IPS DF 19.7 (cell line): ENCODE measurements around the gene NRXN2.

Source experiments
- DNase-seq: peaks from one replicate; pipeline ENCODE4 v3.0.0-alpha.2; 2013; ENCODE audit warnings: low read depth, low spot score

NRXN2 gene

GRCh38 chr11:64743591-64744543 is 20.9 kb upstream of the NRXN2 start, which contains the start of gene RASGRP2:
Gene RASGRP2, minus strand, starts transcription at chr11:64744142. Its CDS starts 1,276 bp downstream, at chr11:64742866.
- no peak for DNase-seq

GRCh38 chr11:64742889-64743590 is 20.0 kb upstream of the NRXN2 start:
- no peak for DNase-seq

DNA sequence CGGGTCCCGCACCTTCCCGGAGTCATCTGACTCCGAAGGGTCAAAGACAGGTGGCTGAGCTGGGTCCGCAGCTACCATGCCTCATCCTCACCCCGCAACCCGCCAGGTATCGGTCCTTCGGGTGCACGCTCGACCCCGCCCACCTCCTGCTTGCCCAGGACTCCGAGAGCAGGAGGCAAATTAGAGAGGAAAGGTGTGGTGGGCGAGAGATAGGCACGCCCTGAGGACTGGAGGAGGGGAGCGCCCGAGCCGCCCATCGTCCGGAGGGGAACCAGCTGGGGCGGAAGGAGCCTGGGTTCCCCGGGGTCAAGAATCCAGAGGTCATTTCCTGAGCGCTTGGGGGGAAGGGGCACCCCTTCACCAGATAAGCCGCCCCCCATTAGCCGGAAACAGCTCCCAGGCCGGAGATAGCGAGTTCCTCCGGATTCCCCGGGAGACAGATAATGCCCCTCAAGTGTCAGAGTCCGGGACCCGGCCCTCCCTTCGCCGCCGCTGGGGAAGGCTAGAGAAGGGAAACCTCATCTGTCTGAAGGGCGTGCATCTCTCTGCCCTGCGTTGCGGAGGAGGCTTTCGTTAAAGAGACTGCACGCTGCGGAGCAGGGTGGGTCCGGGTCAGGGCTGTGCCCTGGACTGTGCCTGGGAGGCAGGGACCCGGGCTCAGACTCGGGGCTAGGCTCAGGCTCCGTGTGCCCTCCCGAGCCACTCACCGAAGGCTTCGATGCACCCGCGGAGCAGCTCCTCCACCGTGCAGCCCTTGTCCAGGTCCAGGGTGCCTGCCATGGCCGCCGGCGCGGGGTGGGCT is 19.3 kb upstream of the NRXN2 start:
- DNase-seq: no peak

GRCh38 chr11:64741375-64742086 is 18.5 kb upstream of the NRXN2 start:
- DNase-seq: no peak

GRCh38 chr11:64739871-64740270 is 16.9 kb upstream of the NRXN2 start:
- no peak for DNase-seq

- DNase-seq: no peak
Measured at GRCh38 chr11:64736654-64737053, 13.7 kb upstream of the NRXN2 start.

GRCh38 chr11:64735725-64736259 is 12.8 kb upstream of the NRXN2 start:
- no peak for DNase-seq

DNA sequence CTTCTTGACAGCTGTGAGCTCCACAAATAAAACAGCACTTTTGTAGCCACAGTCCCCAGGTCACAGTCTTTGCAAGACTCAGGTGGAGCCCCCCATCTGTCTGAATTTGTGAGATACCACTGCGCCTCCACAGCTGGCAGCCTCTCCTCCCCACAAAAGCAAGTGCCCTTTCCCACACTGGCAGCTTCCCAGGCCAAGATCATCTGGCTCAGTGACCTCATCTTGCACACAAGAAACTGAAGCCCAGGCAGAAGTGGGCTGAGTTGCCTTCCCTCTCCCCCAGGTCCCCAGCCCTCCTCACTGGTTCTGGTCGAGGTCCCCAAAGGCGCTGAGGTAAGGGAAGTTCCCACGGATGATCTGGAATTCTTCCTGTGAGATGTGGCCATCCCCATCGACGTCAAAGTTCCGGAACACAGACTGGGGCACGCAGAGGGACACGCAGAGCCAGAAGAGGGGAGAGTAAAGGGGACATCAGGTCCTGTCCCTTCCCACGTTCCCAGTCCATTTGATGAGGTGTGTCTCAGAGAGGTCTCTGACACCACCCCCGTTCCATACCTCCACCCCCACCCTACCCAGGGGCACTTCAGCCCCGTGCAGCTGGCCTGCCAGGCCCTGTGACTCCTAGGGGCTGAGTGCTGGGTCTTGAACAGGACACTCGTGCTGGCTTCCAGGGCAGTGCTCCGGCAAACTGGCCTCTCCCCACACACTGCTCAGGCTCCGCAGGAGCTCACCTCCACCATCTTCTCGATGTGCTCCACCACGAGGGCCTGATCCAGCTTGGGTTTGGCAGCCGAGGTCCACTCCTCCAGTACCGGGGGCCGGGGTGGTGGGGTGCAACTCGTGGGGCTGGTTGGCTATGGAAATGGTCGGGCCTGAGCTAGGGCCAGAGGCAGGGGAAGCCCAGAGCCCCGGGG is 12.1 kb upstream of the NRXN2 start:
- DNase-seq: no peak

DNA sequence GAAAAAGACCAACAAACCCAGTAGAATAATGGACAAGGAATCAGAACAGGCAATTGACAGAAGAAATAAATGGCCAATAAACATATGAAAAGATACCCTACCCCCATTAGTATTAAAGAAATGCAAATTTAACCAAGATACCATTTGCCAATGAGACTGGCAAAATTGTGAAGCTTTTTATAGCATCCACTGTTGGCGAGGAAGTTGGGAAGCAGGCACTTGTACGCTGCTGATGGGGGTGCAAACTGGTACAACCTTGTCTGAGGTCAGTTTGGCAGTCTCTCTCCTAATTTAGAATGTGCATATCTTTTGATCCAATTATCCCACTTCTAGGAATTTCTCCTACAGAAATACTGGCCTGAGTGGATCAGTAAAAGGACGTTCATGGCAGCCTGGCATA is 8.6 kb upstream of the NRXN2 start:
- no peak for DNase-seq

GRCh38 chr11:64729851-64730382 is 6.9 kb upstream of the NRXN2 start:
- no peak for DNase-seq

- DNase-seq: no peak
Measured at GRCh38 chr11:64728757-64729365, 5.9 kb upstream of the NRXN2 start.

DNA sequence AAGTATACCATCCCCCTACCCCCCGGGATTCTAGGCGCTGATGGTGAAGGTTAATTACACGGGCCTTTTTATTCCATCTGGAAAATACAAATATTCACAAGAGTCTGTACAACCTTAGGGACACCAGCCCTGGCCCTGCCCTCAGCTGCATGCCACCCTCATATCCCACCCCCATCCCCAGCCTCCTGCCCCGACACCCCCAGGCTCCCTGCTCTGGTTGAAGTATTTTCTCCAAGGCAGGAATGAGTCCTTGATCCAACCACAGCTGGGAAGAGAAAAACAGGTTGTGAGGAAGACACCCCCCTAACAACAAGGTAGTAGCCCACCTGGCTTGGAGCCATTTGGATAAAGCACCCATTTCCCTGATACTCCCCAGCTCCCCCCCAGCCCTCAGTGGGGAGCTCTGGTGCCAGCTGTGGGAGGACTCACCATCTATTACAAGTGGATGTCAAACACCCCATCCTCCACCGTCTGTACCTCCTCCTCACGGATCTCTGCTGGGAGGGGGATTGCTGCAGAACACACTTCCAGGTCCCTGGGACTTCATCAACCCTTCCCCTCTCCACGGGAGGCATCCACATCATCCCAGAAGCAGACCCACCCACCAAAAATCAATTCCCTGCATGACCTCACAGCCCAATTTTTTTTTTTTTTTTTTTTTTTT is 4.0 kb upstream of the NRXN2 start:
- no peak for DNase-seq

- DNase-seq: no peak
Measured at GRCh38 chr11:64726211-64726641, 3.2 kb upstream of the NRXN2 start.

- DNase-seq: no peak
Measured at GRCh38 chr11:64724863-64725532, 2.0 kb upstream of the NRXN2 start.

DNA sequence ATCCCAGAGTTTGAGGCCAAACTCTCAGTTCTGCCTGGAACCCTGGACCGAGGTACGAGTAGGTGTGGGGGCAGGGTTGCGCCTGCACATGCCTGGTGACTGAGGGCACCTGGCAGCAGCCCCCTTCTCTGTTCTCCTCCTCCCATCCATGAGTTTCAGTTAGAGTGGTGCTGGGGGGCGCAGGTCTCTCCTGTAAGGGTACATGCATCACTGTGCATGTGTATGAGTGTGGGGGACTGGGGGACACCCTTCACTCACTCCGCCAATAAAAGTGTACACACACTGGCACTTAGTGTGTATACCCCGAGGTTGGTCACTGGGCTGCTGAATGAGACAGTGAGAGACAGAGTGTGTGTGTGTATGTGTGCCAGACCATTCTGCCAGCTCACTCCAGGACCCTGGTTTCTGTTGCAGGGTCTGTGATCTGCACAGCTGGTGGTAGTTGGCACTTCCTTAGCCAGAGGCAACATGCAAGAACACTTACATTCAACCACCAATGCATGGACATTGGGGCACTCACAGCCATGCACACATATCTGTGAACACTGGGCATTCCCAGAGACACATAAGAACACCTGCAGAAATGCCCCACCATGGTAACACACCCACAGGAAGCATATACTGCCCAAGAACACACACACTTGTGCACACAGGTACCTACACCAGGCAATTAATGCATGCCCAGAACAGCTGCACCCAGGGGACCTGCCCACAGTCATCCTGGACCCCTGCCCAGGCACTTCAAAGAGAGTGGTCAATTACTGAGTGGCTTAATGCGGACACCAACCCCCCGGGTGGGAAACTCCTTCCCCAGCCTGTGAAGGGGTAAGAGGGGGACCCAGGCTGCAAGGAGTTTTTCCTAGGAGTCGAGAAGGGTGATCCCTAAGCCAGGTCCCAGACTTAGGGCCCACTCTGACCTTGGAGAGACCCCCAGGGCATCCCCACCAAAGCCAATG is 1.2 kb upstream of the NRXN2 start:
- DNase-seq: no peak

GRCh38 chr11:64722141-64723065 is 594 bp downstream of the NRXN2 start:
- DNase-seq: no peak
